ENCODE measurements around the gene PPARD.

DNA sequence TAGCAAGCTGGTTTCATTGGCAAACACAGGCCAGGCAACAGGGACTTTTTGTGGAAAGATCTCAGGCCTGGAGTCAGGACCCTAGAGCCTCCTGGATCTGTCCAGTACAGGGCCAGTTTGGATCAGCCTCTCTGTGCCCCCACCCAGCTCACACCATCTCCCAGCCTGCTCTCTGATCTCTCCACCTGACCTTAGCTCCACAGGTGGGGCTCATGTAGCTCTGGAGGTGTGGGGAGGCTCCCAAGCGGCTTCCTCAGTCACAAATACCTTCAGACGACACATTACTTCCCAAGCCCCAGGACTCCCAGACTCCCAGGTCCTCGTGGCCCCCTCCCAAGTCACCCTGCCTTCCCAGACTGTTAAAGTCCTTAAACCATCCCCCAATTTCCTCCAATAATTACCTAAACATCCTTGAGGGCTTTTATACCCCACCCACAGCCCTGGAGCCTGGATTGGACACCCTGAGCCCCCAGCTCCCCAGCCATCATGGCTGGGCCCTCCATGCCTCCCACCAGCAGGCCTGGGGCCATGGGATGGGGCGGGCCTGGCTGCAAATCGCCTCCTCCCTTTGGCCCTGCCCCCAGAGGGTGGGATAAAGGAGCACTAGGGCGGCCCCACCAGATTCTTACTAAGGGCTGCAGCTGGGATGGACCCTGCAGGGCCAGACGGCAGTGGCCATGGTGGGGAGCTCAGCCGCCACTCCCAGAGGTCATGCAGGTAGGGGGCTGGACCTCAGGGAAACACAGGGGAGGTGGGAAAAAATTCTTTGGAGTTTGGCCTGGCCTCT, 93.9 kb downstream of the PPARD start:
- TF ChIP-seq CTCF (IDR thresholded peaks at IDR 0.05 in 4 of 5, conservative IDR thresholded peaks at IDR 0.05 in 1 of 5): no peak
- TF ChIP-seq POLR2A (IDR thresholded peaks at IDR 0.05): no peak

Data from gastrocnemius medialis (tissue), 4 donors.